Gastrocnemius medialis (tissue), 4 donors: ENCODE results near the gene CUX1. TPM values are rescaled to one million over a fixed set of nuclear protein-coding genes. Genes with fewer than 3 reads are reported as not detected.

Experiments
- ATAC-seq, 2 donors: fragments of 150-250 bp; one replicate each; pipeline ENCODE4 v1.9.1; 2016
- DNase-seq, 2 donors: peaks; one replicate each; pipeline ENCODE4 v3.0.0-alpha.2; 2019
- H3K27ac ChIP-seq, 4 donors: fragments of 200-600 bp; sonication (generic); 1 replicate in 1 of 4; 2 replicates in 3 of 4; pipeline ENCODE4 v1.5.1; 2016 to 2018; ENCODE audit warnings: mild to moderate bottlenecking in 2 of 4, moderate library complexity in 1 of 4
- H3K27me3 ChIP-seq, 3 donors: fragments of 200-600 bp; sonication (generic) in 2 of 3; 1 replicate in 1 of 3; 2 replicates in 2 of 3; pipeline versions ENCODE4 v1.5.1 to v1.6.0; 2016 to 2019; ENCODE audit warnings: mild to moderate bottlenecking in 1 of 3, moderate library complexity in 1 of 3
- H3K36me3 ChIP-seq, 2 donors: fragments of 200-600 bp; sonication (generic) in 1 of 2; one replicate each; pipeline ENCODE4 v1.5.1; 2017 to 2018
- H3K4me1 ChIP-seq, 2 donors: fragments of 200-600 bp; sonication (generic) in 1 of 2; one replicate each; pipeline ENCODE4 v1.5.1; 2016 to 2017; ENCODE audit warnings: mild to moderate bottlenecking in 2 of 2
- H3K4me3 ChIP-seq, 4 donors: fragments of 200-600 bp; sonication (generic) in 3 of 4; 1 replicate in 1 of 4; 2 replicates in 3 of 4; pipeline ENCODE4 v1.5.1; 2016 to 2019; ENCODE audit warnings: mild to moderate bottlenecking in 2 of 4
- H3K9me3 ChIP-seq, 3 donors: fragments of 200-600 bp; sonication (generic) in 2 of 3; 1 replicate in 1 of 3; 2 replicates in 2 of 3; pipeline ENCODE4 v1.5.1; 2016 to 2019
- POLR2A ChIP-seq, 2 donors: fragments of 450-650 bp; IDR thresholded peaks; one replicate each; pipeline ENCODE4 v1.6.1; 2017; ENCODE audit warnings: antibody characterized with exemption in 2 of 2, mild to moderate bottlenecking in 2 of 2, moderate library complexity in 2 of 2
- in situ Hi-C, 4 donors: fragments of 200-750 bp; cut with MboI; loops; one replicate each; pipeline versions ENCODE4 v1.15.0 to v1.8.0; 2017; ENCODE audit warnings: low sequenced_read_pairs in 4 of 4
- intact Hi-C: fragments of 100-400 bp; cut with DNase I; formaldehyde crosslinking; loops from one replicate; pipeline ENCODE4 v1.15.1; 2023; ENCODE audit warnings: low total_unique reads
- total RNA-seq, 4 donors: library from RNA; depleted of rRNA; stranded (reverse); fragments of >200 nt; gene quantifications; one replicate each; pipeline versions ENCODE4 v1.1.0 to v1.2.3, GENCODE V29; 2016
- TF ChIP-seq, protein P1 (sequence below), 5 experiments: fragments of 450-650 bp in 3 of 5; fragments of 200-600 bp in 2 of 5; sonication (generic) in 2 of 5; IDR thresholded peaks in 4 of 5; conservative IDR thresholded peaks in 1 of 5; 1 replicate in 4 of 5; 2 replicates in 1 of 5; pipeline ENCODE4 v1.5.1; 2016 to 2019; ENCODE audit warnings: antibody characterized with exemption in 5 of 5, mild to moderate bottlenecking in 3 of 5, moderate library complexity in 3 of 5

The CUX1 gene
- total RNA-seq, 4 donors from 2014 or later, result 44.1 to 57.9 (median 54.9) TPM

DNA sequence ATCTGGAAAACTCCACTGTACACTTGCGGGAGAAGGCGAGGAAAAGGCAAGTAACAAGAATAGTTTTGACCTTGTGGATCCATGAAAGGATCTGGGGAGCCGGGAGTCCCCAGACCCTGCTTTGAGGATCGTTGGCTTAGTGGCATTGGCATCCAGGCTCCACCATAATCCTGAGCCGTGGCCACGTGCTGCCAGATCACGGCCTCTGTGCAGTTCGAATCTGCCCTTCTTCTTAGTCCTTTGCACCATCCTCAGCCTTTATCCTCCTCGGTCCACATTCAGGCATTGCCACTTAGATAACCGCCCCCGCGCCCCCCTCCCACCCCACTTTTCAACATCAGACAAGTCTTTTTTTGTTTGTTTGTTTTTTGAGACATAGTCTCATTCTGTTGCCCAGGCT, 201.4 kb downstream of the CUX1 start:
- Histone ChIP-seq H3K36me3 (no peaks in the 10 kb centered on the region), H3K4me3 (no peak overlapping the region), H3K27me3 (no peaks in the 10 kb centered on the region), H3K9me3 (no peaks in the 10 kb centered on the region), H3K4me1 (peaks cover 5 to 6% of the 10 kb centered on the region in 2 donors), H3K27ac (no peak overlapping the region)
- ATAC-seq (no peak), DNase-seq (no peak)
- TF ChIP-seq, protein P1, sequence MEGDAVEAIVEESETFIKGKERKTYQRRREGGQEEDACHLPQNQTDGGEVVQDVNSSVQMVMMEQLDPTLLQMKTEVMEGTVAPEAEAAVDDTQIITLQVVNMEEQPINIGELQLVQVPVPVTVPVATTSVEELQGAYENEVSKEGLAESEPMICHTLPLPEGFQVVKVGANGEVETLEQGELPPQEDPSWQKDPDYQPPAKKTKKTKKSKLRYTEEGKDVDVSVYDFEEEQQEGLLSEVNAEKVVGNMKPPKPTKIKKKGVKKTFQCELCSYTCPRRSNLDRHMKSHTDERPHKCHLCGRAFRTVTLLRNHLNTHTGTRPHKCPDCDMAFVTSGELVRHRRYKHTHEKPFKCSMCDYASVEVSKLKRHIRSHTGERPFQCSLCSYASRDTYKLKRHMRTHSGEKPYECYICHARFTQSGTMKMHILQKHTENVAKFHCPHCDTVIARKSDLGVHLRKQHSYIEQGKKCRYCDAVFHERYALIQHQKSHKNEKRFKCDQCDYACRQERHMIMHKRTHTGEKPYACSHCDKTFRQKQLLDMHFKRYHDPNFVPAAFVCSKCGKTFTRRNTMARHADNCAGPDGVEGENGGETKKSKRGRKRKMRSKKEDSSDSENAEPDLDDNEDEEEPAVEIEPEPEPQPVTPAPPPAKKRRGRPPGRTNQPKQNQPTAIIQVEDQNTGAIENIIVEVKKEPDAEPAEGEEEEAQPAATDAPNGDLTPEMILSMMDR (IDR thresholded peaks at IDR 0.05 in 4 of 5, conservative IDR thresholded peaks at IDR 0.05 in 1 of 5), result no peak
- no peak for TF ChIP-seq POLR2A (IDR thresholded peaks at IDR 0.05)
- in situ Hi-C loops (no loop called here), intact Hi-C loops (no loop called here)

DNA sequence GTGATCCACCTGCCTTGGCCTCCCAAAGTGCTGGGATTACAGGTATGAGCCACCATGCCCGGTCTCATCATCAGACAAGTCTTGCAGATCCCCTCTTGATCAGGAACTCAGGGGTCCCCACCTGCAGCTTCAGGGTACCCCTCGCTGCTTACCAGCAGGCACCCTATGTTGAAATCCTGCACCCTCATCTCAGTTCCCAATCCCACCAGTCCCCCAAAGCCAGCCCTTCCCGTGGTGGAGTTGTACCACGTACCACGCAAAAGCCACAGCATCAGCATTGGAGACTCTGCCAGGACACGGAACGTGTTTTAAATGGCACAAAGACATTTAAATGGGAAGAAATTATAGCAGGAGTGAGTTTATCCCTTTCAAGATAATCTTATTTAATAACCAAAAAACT, 202.0 kb downstream of the CUX1 start:
- intact Hi-C loops (no loop called here), in situ Hi-C loops (no loop called here)
- no peaks in the 10 kb centered on the region for H3K9me3 ChIP-seq
- ATAC-seq (no peak), DNase-seq (no peak)
- TF ChIP-seq POLR2A (IDR thresholded peaks at IDR 0.05), result no peak
- TF ChIP-seq, protein P1 (IDR thresholded peaks at IDR 0.05 in 4 of 5, conservative IDR thresholded peaks at IDR 0.05 in 1 of 5), result no peak
- H3K27me3 ChIP-seq, result no peaks in the 10 kb centered on the region
- no peaks in the 10 kb centered on the region for H3K36me3 ChIP-seq
- H3K4me3 ChIP-seq, result no peak overlapping the region
- H3K4me1 ChIP-seq, result peaks cover 10 to 11% of the 10 kb centered on the region in 2 donors
- H3K27ac ChIP-seq, result no peak overlapping the region

DNA sequence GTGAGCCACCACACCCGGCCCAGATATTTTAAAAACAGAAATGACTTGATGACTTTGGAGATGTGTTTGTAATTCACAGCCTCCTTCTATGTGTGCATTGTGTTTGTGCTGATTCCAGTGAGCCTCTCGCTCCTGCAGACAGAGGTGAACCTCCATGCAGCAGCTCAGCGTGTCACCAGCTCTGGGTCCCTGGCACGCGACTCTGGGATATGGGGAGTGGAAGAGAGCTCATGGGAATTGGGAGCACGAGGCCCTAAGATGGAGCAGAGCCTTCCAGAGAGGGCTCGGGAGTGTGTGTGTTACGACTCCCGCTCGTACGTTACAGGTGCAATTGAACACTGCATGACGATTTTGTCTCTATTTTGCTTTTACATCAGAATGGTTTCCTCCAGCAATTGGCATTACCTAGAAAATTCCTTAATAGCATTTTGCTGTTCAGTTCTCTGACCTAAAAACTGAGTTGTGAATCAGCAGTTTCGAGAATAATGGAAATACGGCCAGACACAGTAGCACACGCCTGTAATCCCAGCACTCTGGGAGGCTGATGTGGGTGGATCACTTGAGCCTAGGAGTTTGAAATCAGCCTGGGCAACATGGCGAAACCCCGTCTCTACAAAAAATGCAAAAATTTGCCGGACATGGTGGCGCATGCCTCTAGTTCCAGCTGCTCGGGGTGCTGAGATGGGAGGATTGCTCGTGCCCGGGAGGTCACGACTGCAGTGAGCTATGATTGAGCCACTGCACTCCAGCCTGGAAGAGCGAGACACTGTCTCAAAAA, 204.6 kb downstream of the CUX1 start:
- DNase-seq (no peak), ATAC-seq (no peak)
- intact Hi-C loops (no loop called here), in situ Hi-C loops (no loop called here)
- no peaks in the 10 kb centered on the region for H3K9me3 ChIP-seq
- no peaks in the 10 kb centered on the region for H3K27me3 ChIP-seq
- H3K36me3 ChIP-seq, result no peaks in the 10 kb centered on the region
- TF ChIP-seq, protein P1 (IDR thresholded peaks at IDR 0.05 in 4 of 5, conservative IDR thresholded peaks at IDR 0.05 in 1 of 5), result no peak
- TF ChIP-seq POLR2A (IDR thresholded peaks at IDR 0.05), result no peak
- peaks cover 10 to 13% of the 10 kb centered on the region in 2 donors for H3K4me1 ChIP-seq
- H3K4me3 ChIP-seq, result no peak overlapping the region
- no peak overlapping the region for H3K27ac ChIP-seq

DNA sequence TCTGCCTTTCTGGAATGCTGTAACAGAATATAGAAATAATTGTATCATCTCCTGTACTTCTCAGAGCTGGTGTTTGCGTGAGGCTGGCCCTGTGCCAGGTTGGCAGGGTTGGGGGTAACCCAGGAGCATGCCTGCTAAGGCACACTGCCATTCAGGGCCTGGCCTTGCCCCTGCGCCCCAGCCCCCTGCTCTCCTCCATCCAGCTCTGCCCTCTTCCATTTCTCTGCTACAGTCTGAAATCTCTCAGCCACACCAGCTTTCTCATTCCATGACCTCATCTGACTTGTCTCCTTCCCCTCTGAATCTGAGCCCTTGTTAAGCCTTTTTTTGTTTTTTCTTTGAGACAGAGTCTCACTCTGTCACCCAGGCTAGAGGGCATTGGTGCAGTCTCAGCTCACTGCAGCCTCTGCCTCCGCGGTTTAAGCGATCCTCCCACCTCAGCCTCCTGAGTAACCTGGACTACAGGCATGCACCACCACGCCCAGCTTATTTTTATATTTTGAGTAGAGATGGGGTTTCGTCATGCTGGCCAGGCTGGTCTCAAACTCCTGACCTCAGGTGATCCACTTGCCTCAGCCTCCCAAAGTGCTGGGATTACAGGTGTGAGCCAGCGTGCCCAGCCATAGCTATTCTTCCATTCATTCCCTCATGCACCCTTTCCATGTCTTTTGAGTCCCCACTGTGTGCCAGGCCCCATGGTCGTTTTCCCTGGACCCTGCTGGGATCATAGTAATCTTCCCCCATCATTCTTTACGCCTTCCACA, 206.8 kb downstream of the CUX1 start:
- no peak for ATAC-seq
- Histone ChIP-seq H3K27me3 (no peaks in the 10 kb centered on the region), H3K9me3 (no peaks in the 10 kb centered on the region), H3K4me1 (peaks cover 10 to 13% of the 10 kb centered on the region in 2 donors), H3K27ac (peak overlapping the region; percentile 5 to 36 (median 23)), H3K36me3 (no peaks in the 10 kb centered on the region), H3K4me3 (no peak overlapping the region)
- in situ Hi-C loops (no loop called here), intact Hi-C loops (no loop called here)
- no peak for DNase-seq
- TF ChIP-seq POLR2A (IDR thresholded peaks at IDR 0.05), result no peak
- TF ChIP-seq, protein P1 (IDR thresholded peaks at IDR 0.05 in 4 of 5, conservative IDR thresholded peaks at IDR 0.05 in 1 of 5), result no peak
